ENCODE results near the gene LAMC1.

The LAMC1 gene
- total RNA-seq = 0 to 8.7 (median 1.2) reads per million in 4 experiments

- no peak for DNase-seq
Observed at GRCh38 chr1:183023146-183023600, at the start of gene LAMC1. TSS of gene LAMC1 (plus strand) at chr1:183023420. CDS start at chr1:183023717, 297 bp downstream.

- DNase-seq = no peak
Observed at GRCh38 chr1:182974506-182975191, 48.6 kb upstream of the LAMC1 start.

- DNase-seq = no peak
Observed at GRCh38 chr1:182977480-182977879, 45.7 kb upstream of the LAMC1 start.

- DNase-seq = no peak
Observed at GRCh38 chr1:182978151-182978853, 44.9 kb upstream of the LAMC1 start.

- no peak for DNase-seq
Observed at GRCh38 chr1:182984138-182984537, 39.1 kb upstream of the LAMC1 start.

- DNase-seq = no peak
Observed at GRCh38 chr1:182984621-182985020, 38.6 kb upstream of the LAMC1 start.

GRCh38 chr1:182985876-182986275 lies 37.3 kb upstream of the LAMC1 start:
- DNase-seq = no peak

GRCh38 chr1:182990413-182991144 lies 32.6 kb upstream of the LAMC1 start:
- DNase-seq = no peak

GRCh38 chr1:182993746-182994145 lies 29.5 kb upstream of the LAMC1 start:
- DNase-seq = no peak

- DNase-seq = no peak
Observed at GRCh38 chr1:182995894-182996293, 27.3 kb upstream of the LAMC1 start.

GRCh38 chr1:182996816-182997215 lies 26.4 kb upstream of the LAMC1 start:
- no peak for DNase-seq

GRCh38 chr1:182998482-182998881 lies 24.7 kb upstream of the LAMC1 start:
- DNase-seq = no peak

GRCh38 chr1:183000167-183000962 lies 22.9 kb upstream of the LAMC1 start:
- DNase-seq = no peak

GRCh38 chr1:183002267-183002666 lies 21.0 kb upstream of the LAMC1 start:
- no peak for DNase-seq

- no peak for DNase-seq
Observed at GRCh38 chr1:183002797-183003196, 20.4 kb upstream of the LAMC1 start.

GRCh38 chr1:183003203-183003602 lies 20.0 kb upstream of the LAMC1 start:
- no peak for DNase-seq

GRCh38 chr1:183004141-183004540 lies 19.1 kb upstream of the LAMC1 start:
- DNase-seq = no peak

- no peak for DNase-seq
Observed at GRCh38 chr1:183011859-183012258, 11.4 kb upstream of the LAMC1 start.

GRCh38 chr1:183012301-183012994 lies 10.8 kb upstream of the LAMC1 start:
- no peak for DNase-seq

- no peak for DNase-seq
Observed at GRCh38 chr1:183019139-183019740, 4.0 kb upstream of the LAMC1 start.

GRCh38 chr1:183019860-183020259 lies 3.4 kb upstream of the LAMC1 start:
- DNase-seq = no peak
